B cell (primary cell): ENCODE results near the gene SAA4. TPM values are rescaled to one million over a fixed set of nuclear protein-coding genes. Genes with fewer than 3 reads are reported as not detected.

Experiments used
- ATAC-seq: fragments of 200-7000 bp; cut with Tn5 transposase; one replicate; pipeline ENCODE4 v1.10.0; 2021; ENCODE audit warnings: low read depth, mild to moderate bottlenecking, moderate number of reproducible peaks, moderate library complexity
- CTCF ChIA-PET: fragments of 350-600 bp; sonication (Branson Sonifier 250); formaldehyde crosslinking; loops from one replicate; lab custom pipeline; 2021; ENCODE audit warnings: antibody characterized with exemption, inconsistent platforms; lab: Charles Lee
- POLR2A ChIA-PET: fragments of 350-600 bp; sonication (Branson Sonifier 250); formaldehyde crosslinking; loops from one replicate; lab custom pipeline; 2021; ENCODE audit warnings: antibody characterized with exemption; lab: Charles Lee
- DNase-seq: peaks from one replicate; pipeline ENCODE4 v3.0.0; 2013
- H2AFZ ChIP-seq: 2 replicates; pipeline ENCODE4 v1.6.1; 2012; ENCODE audit warnings: mild to moderate bottlenecking, low read depth, low read length; ENCODE audit not compliant: insufficient read depth, poor library complexity, severe bottlenecking
- H3K27ac ChIP-seq, 2 donors: 1 replicate in 1 of 2; 2 replicates in 1 of 2; pipeline ENCODE4 v1.5.1; 2012 to 2013; ENCODE audit warnings: low read length in 2 of 2, mild to moderate bottlenecking in 2 of 2, moderate library complexity in 1 of 2
- H3K27me3 ChIP-seq, 4 experiments: fragments of 200-600 bp in 1 of 4; sonication (generic) in 1 of 4; replicated peaks in 1 of 4; 1 replicate in 2 of 4; 2 replicates in 2 of 4; pipeline versions ENCODE4 v1.6.1 to v1.7.0; 2013 to 2016; ENCODE audit warnings: low read length in 3 of 4, mild to moderate bottlenecking in 2 of 4, mixed read lengths in 1 of 4, moderate library complexity in 1 of 4; ENCODE audit not compliant: insufficient read depth in 4 of 4, control insufficient read depth in 3 of 4; ENCODE audit errors: control extremely low read depth in 1 of 4
- H3K36me3 ChIP-seq, 2 experiments: replicated peaks in 1 of 2; 1 replicate in 1 of 2; 2 replicates in 1 of 2; pipeline versions ENCODE4 v1.6.1 to v1.7.1; 2013; ENCODE audit warnings: low read length in 1 of 2; ENCODE audit not compliant: insufficient read depth in 2 of 2, control insufficient read depth in 1 of 2; ENCODE audit errors: control extremely low read depth in 1 of 2, extremely low read depth in 1 of 2
- H3K4me1 ChIP-seq, 2 donors: fragments of 200-600 bp in 1 of 2; sonication (generic) in 1 of 2; 1 replicate in 1 of 2; 2 replicates in 1 of 2; pipeline versions ENCODE4 v1.5.1 to v1.6.1; 2013 to 2017; ENCODE audit warnings: low read length in 2 of 2; ENCODE audit not compliant: control insufficient read depth in 2 of 2, insufficient read depth in 2 of 2
- H3K4me2 ChIP-seq: replicated peaks from 2 replicates; pipeline ENCODE3; 2012; ENCODE audit warnings: mild to moderate bottlenecking, low read depth, low read length; ENCODE audit not compliant: poor library complexity, severe bottlenecking
- H3K4me3 ChIP-seq, 5 experiments: fragments of 200-600 bp in 1 of 5; sonication (generic) in 1 of 5; 1 replicate in 3 of 5; 2 replicates in 2 of 5; pipeline versions ENCODE4 v1.5.1 to v1.7.0; 2011 to 2016; ENCODE audit warnings: low read length in 4 of 5, mild to moderate bottlenecking in 4 of 5, low read depth in 2 of 5, control low read depth in 1 of 5, moderate library complexity in 1 of 5; ENCODE audit not compliant: insufficient read depth in 1 of 5; ENCODE audit errors: control extremely low read depth in 1 of 5, extremely low read depth in 1 of 5
- H3K79me2 ChIP-seq: fragments of 200-600 bp; sonication (generic); one replicate; pipeline ENCODE4 v1.6.0; 2016; ENCODE audit warnings: low read length; ENCODE audit not compliant: control insufficient read depth, insufficient read depth
- H3K9ac ChIP-seq: fragments of 200-600 bp; sonication (generic); 2 replicates; pipeline ENCODE4 v1.6.1; 2017; ENCODE audit warnings: mild to moderate bottlenecking, low read length, moderate library complexity
- H3K9me3 ChIP-seq, 3 donors: one replicate each; pipeline versions ENCODE4 v1.6.1 to v1.7.1; 2013; ENCODE audit warnings: low read length in 2 of 3; ENCODE audit not compliant: control insufficient read depth in 2 of 3, insufficient read depth in 1 of 3; ENCODE audit errors: control extremely low read depth in 1 of 3
- H4K20me1 ChIP-seq: 2 replicates; pipeline ENCODE4 v1.6.0; 2012; ENCODE audit warnings: mild to moderate bottlenecking, low read length; ENCODE audit not compliant: insufficient read depth, control insufficient read depth, poor library complexity, severe bottlenecking
- H3K27ac Mint-ChIP-seq: one replicate; pipeline ENCODE4 v1.8.0; 2021; ENCODE audit warnings: mixed read lengths
- H3K27me3 Mint-ChIP-seq: one replicate; pipeline ENCODE4 v1.8.0; 2021; ENCODE audit warnings: mixed read lengths
- H3K4me1 Mint-ChIP-seq: one replicate; pipeline ENCODE4 v1.8.0; 2021; ENCODE audit warnings: mixed read lengths
- H3K4me3 Mint-ChIP-seq: one replicate; pipeline ENCODE4 v1.8.0; 2021; ENCODE audit warnings: mixed read lengths
- H3K9me3 Mint-ChIP-seq: one replicate; pipeline ENCODE4 v1.8.0; 2022; ENCODE audit warnings: mixed read lengths; ENCODE audit not compliant: insufficient read depth
- CTCF ChIP-seq: fragments of 200-600 bp; IDR thresholded peaks from one replicate; pipeline ENCODE4 v1.8.0; 2022; ENCODE audit warnings: antibody characterized with exemption, mild to moderate bottlenecking
- EZH2 ChIP-seq: IDR thresholded peaks from 2 replicates; pipeline ENCODE4 v1.6.1; 2012; ENCODE audit warnings: borderline replicate concordance, low read depth, mild to moderate bottlenecking, moderate library complexity, low read length; ENCODE audit not compliant: insufficient read depth, poor library complexity, severe bottlenecking
- WGBS: methylation state at CpG from one replicate; pipeline ENCODE4 v1.1.5; 2013; ENCODE audit warnings: missing lambda C conversion rate; ENCODE audit not compliant: insufficient coverage; 5-methylcytosine and 5-hydroxymethylcytosine counted together
- intact Hi-C: fragments of 100-400 bp; cut with micrococcal nuclease; formaldehyde crosslinking; loops from one replicate; pipeline ENCODE4 v1.10.0; 2022
- polyA plus RNA-seq: library from polyadenylated mRNA; depleted of rRNA; stranded (reverse); fragments of >200 nt; gene quantifications from 2 replicates; pipeline ENCODE4 v1.2.3, GENCODE V29; 2012
- total RNA-seq, 2 donors: library from RNA; stranded (reverse); fragments of 120-200 nt in 1 of 2; gene quantifications; 1 replicate in 1 of 2; 2 replicates in 1 of 2; pipeline versions ENCODE4 v1.2.3 to v1.2.4, GENCODE V29; 2013 to 2022

Gene SAA4
- total and polyA plus RNA-seq, 2 donors (not counting 1 experiment from before 2014, with no cell fraction given) = not detected

GRCh38 chr11:18254781-18255361 lies 18.3 kb upstream of the SAA4 start:
- Histone ChIP-seq H2AFZ (no peak overlapping the region), H3K4me2 (no peak overlapping the region), H4K20me1 (no peaks in the 10 kb centered on the region), H3K27me3 (peaks cover 0 to 3% (median 0%) of the 10 kb centered on the region in 4 experiments), H3K9me3 (no peaks in the 10 kb centered on the region), H3K36me3 (no peaks in the 10 kb centered on the region), H3K4me1 (no peaks in the 10 kb centered on the region), H3K27ac (no peak overlapping the region), H3K4me3 (no peak overlapping the region), H3K9ac (no peak overlapping the region), H3K79me2 (no peaks in the 10 kb centered on the region)
- Mint-ChIP-seq H3K9me3 (no peaks in the 10 kb centered on the region), H3K27ac (no peak overlapping the region), H3K4me1 (no peaks in the 10 kb centered on the region), H3K4me3 (no peak overlapping the region), H3K27me3 (peaks cover 6% of the 10 kb centered on the region)
- TF ChIP-seq CTCF (no peak), EZH2 (no peak)
- WGBS = 69% methylated on average over 2 of the region's 2 CpGs
- ChIA-PET CTCF (interaction anchor here (1.3 kb wide), 1 partner anchor 11 kb away, joined by 3 read pairs; no protein-coding TSS in a partner anchor), POLR2A (no interaction called here)
- DNase-seq (no peak), ATAC-seq (no peak)
- intact Hi-C loops = no loop called here

GRCh38 chr11:18253778-18254338 lies 17.3 kb upstream of the SAA4 start:
- DNase-seq = no peak
- Histone ChIP-seq H3K9ac (no peak overlapping the region), H3K27ac (no peak overlapping the region), H2AFZ (no peak overlapping the region), H4K20me1 (no peaks in the 10 kb centered on the region), H3K9me3 (no peaks in the 10 kb centered on the region), H3K27me3 (peaks cover 0 to 3% (median 0%) of the 10 kb centered on the region in 4 experiments), H3K4me3 (no peak overlapping the region), H3K36me3 (no peaks in the 10 kb centered on the region), H3K4me1 (no peaks in the 10 kb centered on the region), H3K79me2 (no peaks in the 10 kb centered on the region), H3K4me2 (no peak overlapping the region)
- Mint-ChIP-seq H3K9me3 (no peaks in the 10 kb centered on the region), H3K4me1 (no peaks in the 10 kb centered on the region), H3K4me3 (no peak overlapping the region), H3K27me3 (peaks cover 6% of the 10 kb centered on the region), H3K27ac (no peak overlapping the region)
- TF ChIP-seq EZH2 = no peak
- no peak for ATAC-seq
- CTCF ChIA-PET = no interaction called here
- intact Hi-C loops = no loop called here
- POLR2A ChIA-PET = no interaction called here
- WGBS = 79% methylated on average over 10 of the region's 11 CpGs
